ENCODE data around the gene FAM163A.

GRCh38 chr1:179770887-179771502, 27.9 kb downstream of the FAM163A start:
- TF ChIP-seq POLR2A (IDR thresholded peaks at IDR 0.05; ENCODE audit: low read depth, low read length) (no peak), POLR2AphosphoS5 (IDR thresholded peaks at IDR 0.05; ENCODE audit: low read depth, low read length) (no peak), TAF1 (IDR thresholded peaks at IDR 0.05; ENCODE audit: borderline replicate concordance, low read depth, low read length) (no peak)

Data from GM12892 (cell line).